Activated CD4-positive, alpha-beta memory T cell treated with anti-CD3 and anti-CD28 coated beads for 36 hours (primary cell): ENCODE measurements around the gene ENOX1. TPM values are rescaled to one million over a fixed set of nuclear protein-coding genes. Genes with fewer than 3 reads are reported as not detected.
"Not testable (repeated sequence)": the region's sequence is repeated elsewhere in the genome, so short reads cannot be mapped to it uniquely, and the experiment has no call there.

Experiments
- CTCF ChIA-PET: fragments of 350-600 bp; sonication (Branson Sonifier 250); formaldehyde crosslinking; loops from one replicate; lab custom pipeline; 2021; ENCODE audit warnings: antibody characterized with exemption, inconsistent platforms; lab: Charles Lee
- POLR2A ChIA-PET: fragments of 350-600 bp; sonication (Branson Sonifier 250); formaldehyde crosslinking; loops from one replicate; lab custom pipeline; 2021; ENCODE audit warnings: antibody characterized with exemption; lab: Charles Lee
- DNase-seq: peaks from one replicate; pipeline ENCODE4 v3.0.0-alpha.2; 2020
- H3K27ac Mint-ChIP-seq: one replicate; pipeline ENCODE4 v1.8.0; 2021; ENCODE audit warnings: mixed read lengths
- H3K27me3 Mint-ChIP-seq: one replicate; pipeline ENCODE4 v1.8.0; 2021; ENCODE audit warnings: mixed read lengths
- H3K36me3 Mint-ChIP-seq: one replicate; pipeline ENCODE4 v1.8.0; 2021; ENCODE audit warnings: mixed read lengths
- H3K4me1 Mint-ChIP-seq: one replicate; pipeline ENCODE4 v1.8.0; 2021; ENCODE audit warnings: low read depth, mixed read lengths
- H3K4me3 Mint-ChIP-seq: one replicate; pipeline ENCODE4 v1.8.0; 2021; ENCODE audit warnings: mild to moderate bottlenecking, mixed read lengths
- H3K9me3 Mint-ChIP-seq: one replicate; pipeline ENCODE4 v1.8.0; 2021; ENCODE audit warnings: mixed read lengths
- intact Hi-C: fragments of 100-400 bp; cut with micrococcal nuclease; formaldehyde crosslinking; loops from one replicate; pipeline ENCODE4 v1.15.1; 2023
- total RNA-seq, 2 experiments: library from RNA; stranded (reverse); gene quantifications; one replicate each; pipeline ENCODE4 v1.2.3, GENCODE V29; 2021

ENOX1 gene
- total RNA-seq, 2 experiments from 2014 or later: 0.44 to 0.45 TPM

DNA sequence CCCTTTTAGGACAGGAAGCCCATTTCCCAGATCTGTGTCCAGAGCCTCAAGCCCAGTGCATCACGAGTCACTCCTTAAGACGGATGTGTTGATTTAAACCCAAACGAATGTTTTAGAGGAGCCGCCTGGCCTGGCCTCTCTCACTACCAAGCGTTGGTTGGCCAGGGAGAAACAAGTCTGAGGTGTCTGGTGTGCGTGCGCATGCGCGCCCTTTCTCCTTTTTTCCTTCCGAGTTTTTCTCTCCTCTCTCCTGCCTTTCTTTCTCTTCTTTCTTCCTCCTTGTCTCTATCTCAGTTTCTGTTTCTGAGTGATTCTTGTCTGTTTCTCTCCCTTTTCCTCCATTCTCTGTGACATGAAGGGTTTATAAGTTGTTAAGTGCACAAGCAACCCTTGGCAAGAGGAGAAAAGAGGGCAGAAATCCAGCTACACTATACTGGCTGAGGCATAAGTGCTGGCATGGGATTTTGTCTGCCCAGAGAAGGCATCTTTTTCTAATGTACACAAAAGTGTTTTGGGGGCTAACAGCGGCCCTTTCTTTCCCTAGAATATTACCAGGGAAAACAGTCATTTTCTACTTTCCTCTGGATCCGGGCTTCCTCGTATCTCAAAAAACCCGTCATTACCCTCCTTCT lies 592.9 kb downstream of the ENOX1 start:
- H3K27me3 Mint-ChIP-seq: peaks cover 6% of the 10 kb centered on the region
- DNase-seq: no peak
- H3K36me3 Mint-ChIP-seq: no peaks in the 10 kb centered on the region
- intact Hi-C loops: no loop called here
- ChIA-PET CTCF (interaction anchor here (1.0 kb wide), 1 partner anchor 585 kb away, joined by 3 read pairs; no protein-coding TSS in a partner anchor), POLR2A (no interaction called here)
- H3K4me3 Mint-ChIP-seq: no peak overlapping the region
- no peak overlapping the region for H3K27ac Mint-ChIP-seq
- no peaks in the 10 kb centered on the region for H3K4me1 Mint-ChIP-seq
- H3K9me3 Mint-ChIP-seq: no peaks in the 10 kb centered on the region

DNA sequence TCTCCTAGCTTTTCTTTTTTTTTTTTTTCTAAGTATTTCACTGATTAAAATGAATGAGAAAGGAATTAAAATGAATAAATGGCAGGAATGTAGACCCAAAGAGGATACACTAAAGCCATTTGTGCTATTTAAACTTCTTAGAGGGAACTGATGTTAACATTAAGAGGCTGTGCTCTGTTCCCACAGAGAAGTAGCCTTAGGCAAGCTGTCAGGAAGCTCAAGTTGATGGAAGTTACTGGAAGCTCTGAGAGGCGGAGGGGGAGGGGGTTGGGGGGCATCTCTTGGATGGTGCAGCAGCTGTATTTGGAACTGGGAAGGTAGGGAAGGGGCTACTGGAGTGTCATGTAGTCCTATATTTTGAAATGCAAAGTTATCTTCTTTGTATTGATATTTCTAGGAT lies 595.2 kb downstream of the ENOX1 start:
- Mint-ChIP-seq H3K27ac (no peak overlapping the region), H3K4me3 (no peak overlapping the region), H3K27me3 (peaks cover 6% of the 10 kb centered on the region), H3K36me3 (no peaks in the 10 kb centered on the region), H3K9me3 (no peaks in the 10 kb centered on the region), H3K4me1 (no peaks in the 10 kb centered on the region)
- ChIA-PET CTCF (no interaction called here), POLR2A (no interaction called here)
- intact Hi-C loops: no loop called here
- no peak for DNase-seq

- DNase-seq: no peak
- intact Hi-C loops: no loop called here
- Mint-ChIP-seq H3K36me3 (no peaks in the 10 kb centered on the region), H3K27me3 (no peaks in the 10 kb centered on the region), H3K9me3 (no peaks in the 10 kb centered on the region), H3K4me1 (no peaks in the 10 kb centered on the region), H3K4me3 (no peak overlapping the region), H3K27ac (no peak overlapping the region)
- ChIA-PET CTCF (interaction anchor here (0.9 kb wide), 1 partner anchor 216 kb away, joined by 3 read pairs; no protein-coding TSS in a partner anchor), POLR2A (no interaction called here)
Measured at GRCh38 chr13:43185226-43185625, 601.5 kb downstream of the ENOX1 start.

DNA sequence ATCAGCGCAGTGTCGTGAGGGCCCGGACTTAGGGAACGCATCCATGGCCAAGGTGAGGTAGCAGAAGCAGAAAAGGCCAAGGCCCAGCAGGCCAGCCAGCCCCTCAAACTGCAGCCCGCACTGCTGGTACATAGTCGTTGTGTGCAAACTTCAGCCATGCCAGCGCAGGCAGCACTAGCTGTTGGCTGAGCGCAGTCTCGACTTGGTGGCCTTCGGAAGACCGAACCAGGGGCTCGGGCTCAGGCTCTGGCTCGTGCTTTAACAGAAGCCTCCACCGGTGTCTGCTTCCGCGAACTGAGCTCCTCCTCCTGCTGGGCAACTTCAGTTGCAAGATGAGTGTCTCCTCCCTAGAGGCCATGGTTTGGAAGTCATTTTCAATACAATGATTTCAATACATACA lies 605.9 kb downstream of the ENOX1 start:
- H3K4me1 Mint-ChIP-seq: no peaks in the 10 kb centered on the region
- DNase-seq: no peak
- intact Hi-C loops: no loop called here
- H3K9me3 Mint-ChIP-seq: no peaks in the 10 kb centered on the region
- POLR2A ChIA-PET: no interaction called here
- CTCF ChIA-PET: no interaction called here
- no peak overlapping the region for H3K4me3 Mint-ChIP-seq
- no peak overlapping the region for H3K27ac Mint-ChIP-seq
- H3K36me3 Mint-ChIP-seq: no peaks in the 10 kb centered on the region
- no peaks in the 10 kb centered on the region for H3K27me3 Mint-ChIP-seq

- Mint-ChIP-seq H3K36me3 (no peaks in the 10 kb centered on the region), H3K27me3 (no peaks in the 10 kb centered on the region), H3K4me3 (no peak overlapping the region), H3K4me1 (no peaks in the 10 kb centered on the region), H3K27ac (no peak overlapping the region), H3K9me3 (no peaks in the 10 kb centered on the region)
- intact Hi-C loops: no loop called here
- DNase-seq: no peak
- ChIA-PET CTCF (no interaction called here), POLR2A (no interaction called here)
Measured at GRCh38 chr13:43180036-43180660, 606.6 kb downstream of the ENOX1 start.

DNA sequence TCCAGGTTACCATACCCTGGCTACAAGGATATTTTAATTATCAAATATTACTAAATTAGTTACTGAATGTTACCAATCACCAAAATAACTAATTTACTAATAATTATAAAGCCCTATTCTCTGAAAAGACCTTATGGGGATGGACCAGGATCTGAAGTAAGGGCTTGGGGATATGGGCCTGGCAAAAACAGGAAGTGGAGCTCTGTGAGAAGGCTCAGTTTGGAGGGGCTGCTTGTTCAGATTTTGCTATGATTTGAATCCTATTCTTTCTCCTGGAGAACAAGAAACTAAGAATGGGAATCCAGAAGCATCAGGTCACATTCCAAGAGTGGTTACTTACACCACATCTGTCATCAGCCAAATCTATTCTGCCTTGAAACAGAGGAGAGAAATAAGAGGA lies 615.3 kb downstream of the ENOX1 start:
- intact Hi-C loops: no loop called here
- no peak overlapping the region for H3K27ac Mint-ChIP-seq
- H3K4me3 Mint-ChIP-seq: no peak overlapping the region
- no peaks in the 10 kb centered on the region for H3K36me3 Mint-ChIP-seq
- no peaks in the 10 kb centered on the region for H3K4me1 Mint-ChIP-seq
- H3K27me3 Mint-ChIP-seq: peaks cover 2% of the 10 kb centered on the region
- ChIA-PET CTCF (interaction anchor here (1.5 kb wide), 1 partner anchor 200 kb away, joined by 3 read pairs; no protein-coding TSS in a partner anchor), POLR2A (no interaction called here)
- no peaks in the 10 kb centered on the region for H3K9me3 Mint-ChIP-seq
- no peak for DNase-seq

DNA sequence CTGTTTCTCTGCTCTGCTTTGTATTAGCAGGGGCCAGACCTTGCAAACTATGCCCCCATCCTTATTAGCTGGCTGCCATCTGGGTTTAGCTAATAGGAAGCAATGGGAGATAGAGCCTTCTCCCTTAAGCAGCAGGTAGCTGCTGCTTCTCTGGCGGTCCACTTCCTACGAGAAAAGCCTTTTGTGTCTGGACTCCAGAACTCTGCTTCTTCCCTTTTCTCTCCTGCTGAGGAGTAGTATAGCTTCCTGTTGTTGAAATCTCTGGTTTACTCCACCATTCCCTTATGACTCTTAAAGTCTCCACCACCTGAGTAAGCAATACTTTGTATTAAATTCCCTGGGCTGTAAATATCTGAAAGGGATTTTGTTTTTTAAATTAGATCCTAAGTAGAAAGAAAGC lies 616.3 kb downstream of the ENOX1 start:
- DNase-seq: no peak
- Mint-ChIP-seq H3K36me3 (peaks cover 2% of the 10 kb centered on the region), H3K4me3 (no peak overlapping the region), H3K4me1 (no peaks in the 10 kb centered on the region), H3K9me3 (peaks cover 7% of the 10 kb centered on the region), H3K27me3 (peaks cover 2% of the 10 kb centered on the region), H3K27ac (no peak overlapping the region)
- intact Hi-C loops: no loop called here
- ChIA-PET CTCF (interaction anchor here (1.5 kb wide), 1 partner anchor 199 kb away, joined by 3 read pairs; no protein-coding TSS in a partner anchor), POLR2A (no interaction called here)

DNA sequence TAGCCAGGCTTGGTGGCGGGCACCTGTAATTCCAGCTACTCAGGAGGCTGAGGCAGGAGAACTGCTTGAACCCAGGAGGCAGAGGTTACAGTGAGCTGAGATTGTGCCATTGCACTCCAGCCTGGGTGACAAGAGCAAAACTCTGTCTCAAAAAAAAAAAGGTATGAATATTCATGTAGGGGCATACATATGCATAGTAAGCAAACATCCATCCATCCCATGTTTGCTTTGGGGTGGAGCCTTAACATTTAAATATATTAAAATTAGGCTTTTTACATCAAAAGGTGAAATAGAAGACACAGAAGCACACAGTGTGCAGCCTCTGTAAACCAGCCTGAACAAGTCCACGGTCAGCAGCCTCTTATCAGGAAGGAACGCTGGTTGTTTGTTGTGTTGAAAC lies 618.3 kb downstream of the ENOX1 start:
- DNase-seq, POLR2A ChIA-PET, H3K9me3 Mint-ChIP-seq, H3K4me3 Mint-ChIP-seq, CTCF ChIA-PET, H3K27me3 Mint-ChIP-seq, H3K27ac Mint-ChIP-seq, H3K4me1 Mint-ChIP-seq, intact Hi-C loops, H3K36me3 Mint-ChIP-seq: not testable (repeated sequence)

GRCh38 chr13:43167731-43168130 lies 619.0 kb downstream of the ENOX1 start:
- peaks cover 1% of the 10 kb centered on the region for H3K27me3 Mint-ChIP-seq
- no peaks in the 10 kb centered on the region for H3K4me1 Mint-ChIP-seq
- ChIA-PET CTCF (no interaction called here), POLR2A (no interaction called here)
- intact Hi-C loops: no loop called here
- no peak overlapping the region for H3K27ac Mint-ChIP-seq
- no peak overlapping the region for H3K4me3 Mint-ChIP-seq
- peaks cover 10% of the 10 kb centered on the region for H3K9me3 Mint-ChIP-seq
- peaks cover 3% of the 10 kb centered on the region for H3K36me3 Mint-ChIP-seq
- DNase-seq: no peak

GRCh38 chr13:43166644-43167457 lies 619.9 kb downstream of the ENOX1 start:
- no peak overlapping the region for H3K4me3 Mint-ChIP-seq
- peaks cover 3% of the 10 kb centered on the region for H3K36me3 Mint-ChIP-seq

More at GRCh38 chr13:43166644-43167457, 619.9 kb downstream of the ENOX1 start:
- Mint-ChIP-seq H3K27me3 (peaks cover 1% of the 10 kb centered on the region), H3K27ac (no peak overlapping the region), H3K9me3 (peaks cover 10% of the 10 kb centered on the region), H3K4me1 (no peaks in the 10 kb centered on the region)
- ChIA-PET POLR2A (no interaction called here), CTCF (no interaction called here)
- no peak for DNase-seq
- intact Hi-C loops: no loop called here
